Esophagus squamous epithelium (tissue), 4 donors: ENCODE data around the gene STEAP1.

Experiments used
- POLR2A ChIP-seq, 4 donors: fragments of 450-650 bp; IDR thresholded peaks; one replicate each; pipeline ENCODE4 v1.6.1; 2017; ENCODE audit warnings: antibody characterized with exemption in 4 of 4, mild to moderate bottlenecking in 4 of 4, moderate library complexity in 3 of 4
- TF ChIP-seq, protein P1 (sequence below), 6 experiments: fragments of 450-650 bp in 4 of 6; fragments of 200-600 bp in 2 of 6; sonication (generic) in 2 of 6; IDR thresholded peaks; one replicate each; pipeline ENCODE4 v1.5.1; 2016 to 2019; ENCODE audit warnings: antibody characterized with exemption in 6 of 6, mild to moderate bottlenecking in 4 of 6, moderate library complexity in 4 of 6

DNA sequence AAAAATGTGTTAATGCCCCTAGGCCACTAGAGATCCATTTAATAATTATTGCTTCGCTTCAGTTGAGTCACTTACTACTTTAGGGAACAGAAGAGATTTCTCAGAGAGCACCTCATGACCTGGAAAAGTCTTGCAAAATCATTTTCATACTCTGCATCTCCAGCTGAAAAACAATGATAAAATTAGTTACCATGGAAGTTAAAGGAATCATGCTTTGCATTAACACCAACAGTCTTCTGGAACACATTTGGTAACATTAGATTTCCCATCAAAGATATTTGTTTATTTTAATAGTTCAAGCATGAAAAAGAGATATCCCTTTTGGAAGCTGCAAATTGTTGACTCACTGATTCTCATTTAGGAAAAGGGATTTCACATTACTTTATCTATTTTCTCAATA is 55.5 kb downstream of the STEAP1 start:
- TF ChIP-seq POLR2A (IDR thresholded peaks at IDR 0.05) = no peak
- TF ChIP-seq, protein P1, sequence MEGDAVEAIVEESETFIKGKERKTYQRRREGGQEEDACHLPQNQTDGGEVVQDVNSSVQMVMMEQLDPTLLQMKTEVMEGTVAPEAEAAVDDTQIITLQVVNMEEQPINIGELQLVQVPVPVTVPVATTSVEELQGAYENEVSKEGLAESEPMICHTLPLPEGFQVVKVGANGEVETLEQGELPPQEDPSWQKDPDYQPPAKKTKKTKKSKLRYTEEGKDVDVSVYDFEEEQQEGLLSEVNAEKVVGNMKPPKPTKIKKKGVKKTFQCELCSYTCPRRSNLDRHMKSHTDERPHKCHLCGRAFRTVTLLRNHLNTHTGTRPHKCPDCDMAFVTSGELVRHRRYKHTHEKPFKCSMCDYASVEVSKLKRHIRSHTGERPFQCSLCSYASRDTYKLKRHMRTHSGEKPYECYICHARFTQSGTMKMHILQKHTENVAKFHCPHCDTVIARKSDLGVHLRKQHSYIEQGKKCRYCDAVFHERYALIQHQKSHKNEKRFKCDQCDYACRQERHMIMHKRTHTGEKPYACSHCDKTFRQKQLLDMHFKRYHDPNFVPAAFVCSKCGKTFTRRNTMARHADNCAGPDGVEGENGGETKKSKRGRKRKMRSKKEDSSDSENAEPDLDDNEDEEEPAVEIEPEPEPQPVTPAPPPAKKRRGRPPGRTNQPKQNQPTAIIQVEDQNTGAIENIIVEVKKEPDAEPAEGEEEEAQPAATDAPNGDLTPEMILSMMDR (IDR thresholded peaks at IDR 0.05) = no peak
